ENCODE measurements around the gene CSNK2A3.

Gene CSNK2A3

GRCh38 chr11:11373934-11374333 is 20.9 kb upstream of the CSNK2A3 start:
- no peak overlapping the region for H3K14ac ChIP-seq (ENCODE audit: low read length)
- H2BK15ac ChIP-seq (ENCODE audit: low read length), result no peak overlapping the region
- no peaks in the 10 kb centered on the region for H3K9me3 ChIP-seq (replicated peaks in 1 of 2; ENCODE audit: control insufficient read depth in 2 of 2, insufficient read depth in 1 of 2, low read depth in 1 of 2, low read length in 2 of 2)
- H3K23ac ChIP-seq (ENCODE audit: low read depth, low read length, poor library complexity), result no peak overlapping the region
- H2BK12ac ChIP-seq (ENCODE audit: low read length), result no peak overlapping the region
- H3K4me3 ChIP-seq (ENCODE audit: low read length in 2 of 2), result no peak overlapping the region
- no peak for DNase-seq (ENCODE audit: low spot score)
- H3K9ac ChIP-seq (ENCODE audit: low read depth, low read length, poor library complexity), result no peak overlapping the region
- no peak overlapping the region for H2BK120ac ChIP-seq (ENCODE audit: low read depth, low read length)
- WGBS, 2 donors (ENCODE audit: extremely low coverage in 2 of 2, insufficient read length in 2 of 2, insufficient replicate concordance in 1 of 2), result no CpG with 5 or more reads among the region's 5 CpGs
- no peak overlapping the region for H3K4ac ChIP-seq (ENCODE audit: low read length)
- H2AFZ ChIP-seq (ENCODE audit: low read length), result no peak overlapping the region
- H3K79me1 ChIP-seq (ENCODE audit: low read depth, low read length), result no peaks in the 10 kb centered on the region
- no peak overlapping the region for H3K27ac ChIP-seq (replicated peaks; ENCODE audit: low read length)
- H3K27me3 ChIP-seq (ENCODE audit: control insufficient read depth in 3 of 3, insufficient read depth in 3 of 3, low read depth in 1 of 3, low read length in 3 of 3), result no peaks in the 10 kb centered on the region
- H2BK5ac ChIP-seq (ENCODE audit: low read length), result no peak overlapping the region
- H3K36me3 ChIP-seq (replicated peaks in 1 of 2; ENCODE audit: control insufficient read depth in 2 of 2, insufficient read depth in 2 of 2, low read length in 2 of 2), result no peaks in the 10 kb centered on the region
- H4K91ac ChIP-seq (ENCODE audit: low read depth, low read length, poor library complexity), result no peak overlapping the region
- H3K4me1 ChIP-seq (ENCODE audit: control insufficient read depth in 2 of 2, insufficient read depth in 1 of 2, low read depth in 1 of 2, low read length in 2 of 2), result peaks cover 0 to 13% of the 10 kb centered on the region in 2 donors
- H4K8ac ChIP-seq (ENCODE audit: low read depth, low read length), result no peak overlapping the region
- no peak overlapping the region for H3K18ac ChIP-seq (ENCODE audit: low read length)
- no peak overlapping the region for H3K4me2 ChIP-seq (ENCODE audit: insufficient read depth, low read length, poor library complexity, severe bottlenecking)
- H2AK5ac ChIP-seq (ENCODE audit: low read depth, low read length), result no peak overlapping the region

GRCh38 chr11:11372461-11372860 is 19.4 kb upstream of the CSNK2A3 start:
- H3K4me1 ChIP-seq (ENCODE audit: control insufficient read depth in 2 of 2, insufficient read depth in 1 of 2, low read depth in 1 of 2, low read length in 2 of 2), result peaks cover 0 to 13% of the 10 kb centered on the region in 2 donors
- no peak overlapping the region for H4K8ac ChIP-seq (ENCODE audit: low read depth, low read length)
- no peaks in the 10 kb centered on the region for H3K79me1 ChIP-seq (ENCODE audit: low read depth, low read length)
- H3K9ac ChIP-seq (ENCODE audit: low read depth, low read length, poor library complexity), result no peak overlapping the region
- H3K36me3 ChIP-seq (replicated peaks in 1 of 2; ENCODE audit: control insufficient read depth in 2 of 2, insufficient read depth in 2 of 2, low read length in 2 of 2), result no peaks in the 10 kb centered on the region
- no peaks in the 10 kb centered on the region for H3K27me3 ChIP-seq (ENCODE audit: control insufficient read depth in 3 of 3, insufficient read depth in 3 of 3, low read depth in 1 of 3, low read length in 3 of 3)
- no peak overlapping the region for H2BK120ac ChIP-seq (ENCODE audit: low read depth, low read length)
- no CpG with 5 or more reads among the region's 8 CpGs for WGBS, 2 donors (ENCODE audit: extremely low coverage in 2 of 2, insufficient read length in 2 of 2, insufficient replicate concordance in 1 of 2)
- no peak overlapping the region for H2BK5ac ChIP-seq (ENCODE audit: low read length)
- no peak for DNase-seq (ENCODE audit: low spot score)
- H2BK15ac ChIP-seq (ENCODE audit: low read length), result no peak overlapping the region
- H2AFZ ChIP-seq (ENCODE audit: low read length), result no peak overlapping the region
- H3K23ac ChIP-seq (ENCODE audit: low read depth, low read length, poor library complexity), result no peak overlapping the region
- H3K18ac ChIP-seq (ENCODE audit: low read length), result no peak overlapping the region
- no peak overlapping the region for H3K27ac ChIP-seq (replicated peaks; ENCODE audit: low read length)
- no peak overlapping the region for H3K4me2 ChIP-seq (ENCODE audit: insufficient read depth, low read length, poor library complexity, severe bottlenecking)
- no peak overlapping the region for H2BK12ac ChIP-seq (ENCODE audit: low read length)
- no peak overlapping the region for H3K4me3 ChIP-seq (ENCODE audit: low read length in 2 of 2)
- H4K91ac ChIP-seq (ENCODE audit: low read depth, low read length, poor library complexity), result no peak overlapping the region
- no peak overlapping the region for H3K14ac ChIP-seq (ENCODE audit: low read length)
- no peak overlapping the region for H3K4ac ChIP-seq (ENCODE audit: low read length)
- no peak overlapping the region for H2AK5ac ChIP-seq (ENCODE audit: low read depth, low read length)
- no peaks in the 10 kb centered on the region for H3K9me3 ChIP-seq (replicated peaks in 1 of 2; ENCODE audit: control insufficient read depth in 2 of 2, insufficient read depth in 1 of 2, low read depth in 1 of 2, low read length in 2 of 2)

GRCh38 chr11:11370962-11371303 is 17.9 kb upstream of the CSNK2A3 start:
- no peak for DNase-seq (ENCODE audit: low spot score)
- Histone ChIP-seq H3K4me3 (ENCODE audit: low read length in 2 of 2) (peak overlapping the region in 1 of 2 donors; percentile 32), H3K23ac (ENCODE audit: low read depth, low read length, poor library complexity) (no peak overlapping the region), H3K36me3 (replicated peaks in 1 of 2; ENCODE audit: control insufficient read depth in 2 of 2, insufficient read depth in 2 of 2, low read length in 2 of 2) (no peaks in the 10 kb centered on the region), H3K27ac (replicated peaks; ENCODE audit: low read length) (no peak overlapping the region), H3K4ac (ENCODE audit: low read length) (no peak overlapping the region), H3K4me2 (ENCODE audit: insufficient read depth, low read length, poor library complexity, severe bottlenecking) (no peak overlapping the region), H3K9me3 (replicated peaks in 1 of 2; ENCODE audit: control insufficient read depth in 2 of 2, insufficient read depth in 1 of 2, low read depth in 1 of 2, low read length in 2 of 2) (no peaks in the 10 kb centered on the region), H2BK120ac (ENCODE audit: low read depth, low read length) (no peak overlapping the region), H2AFZ (ENCODE audit: low read length) (no peak overlapping the region), H3K79me1 (ENCODE audit: low read depth, low read length) (no peaks in the 10 kb centered on the region), H2BK12ac (ENCODE audit: low read length) (no peak overlapping the region), H3K18ac (ENCODE audit: low read length) (peak overlapping the region; percentile 44), H3K14ac (ENCODE audit: low read length) (no peak overlapping the region), H4K91ac (ENCODE audit: low read depth, low read length, poor library complexity) (no peak overlapping the region), H2BK15ac (ENCODE audit: low read length) (no peak overlapping the region), H4K8ac (ENCODE audit: low read depth, low read length) (no peak overlapping the region), H3K4me1 (ENCODE audit: control insufficient read depth in 2 of 2, insufficient read depth in 1 of 2, low read depth in 1 of 2, low read length in 2 of 2) (peaks cover 0 to 13% of the 10 kb centered on the region in 2 donors), H3K9ac (ENCODE audit: low read depth, low read length, poor library complexity) (no peak overlapping the region), H3K27me3 (ENCODE audit: control insufficient read depth in 3 of 3, insufficient read depth in 3 of 3, low read depth in 1 of 3, low read length in 3 of 3) (no peaks in the 10 kb centered on the region), H2BK5ac (ENCODE audit: low read length) (no peak overlapping the region), H2AK5ac (ENCODE audit: low read depth, low read length) (no peak overlapping the region)
- WGBS, 2 donors (ENCODE audit: extremely low coverage in 2 of 2, insufficient read length in 2 of 2, insufficient replicate concordance in 1 of 2), result no CpG with 5 or more reads among the region's 6 CpGs

GRCh38 chr11:11370255-11370961 is 17.4 kb upstream of the CSNK2A3 start:
- DNase-seq (ENCODE audit: low spot score), result no peak
- WGBS, 2 donors (ENCODE audit: extremely low coverage in 2 of 2, insufficient read length in 2 of 2, insufficient replicate concordance in 1 of 2), result no CpG with 5 or more reads among the region's 8 CpGs
- H3K9me3 ChIP-seq (replicated peaks in 1 of 2; ENCODE audit: control insufficient read depth in 2 of 2, insufficient read depth in 1 of 2, low read depth in 1 of 2, low read length in 2 of 2), result no peaks in the 10 kb centered on the region
- no peak overlapping the region for H4K91ac ChIP-seq (ENCODE audit: low read depth, low read length, poor library complexity)
- no peak overlapping the region for H3K4ac ChIP-seq (ENCODE audit: low read length)
- no peak overlapping the region for H2BK5ac ChIP-seq (ENCODE audit: low read length)
- no peak overlapping the region for H3K4me3 ChIP-seq (ENCODE audit: low read length in 2 of 2)
- H3K9ac ChIP-seq (ENCODE audit: low read depth, low read length, poor library complexity), result no peak overlapping the region
- H4K8ac ChIP-seq (ENCODE audit: low read depth, low read length), result no peak overlapping the region
- H2AK5ac ChIP-seq (ENCODE audit: low read depth, low read length), result no peak overlapping the region
- no peak overlapping the region for H3K18ac ChIP-seq (ENCODE audit: low read length)
- H3K27ac ChIP-seq (replicated peaks; ENCODE audit: low read length), result no peak overlapping the region
- no peak overlapping the region for H2BK120ac ChIP-seq (ENCODE audit: low read depth, low read length)
- H3K79me1 ChIP-seq (ENCODE audit: low read depth, low read length), result no peaks in the 10 kb centered on the region
- no peak overlapping the region for H2BK12ac ChIP-seq (ENCODE audit: low read length)
- peaks cover 0 to 13% of the 10 kb centered on the region in 2 donors for H3K4me1 ChIP-seq (ENCODE audit: control insufficient read depth in 2 of 2, insufficient read depth in 1 of 2, low read depth in 1 of 2, low read length in 2 of 2)
- H3K36me3 ChIP-seq (replicated peaks in 1 of 2; ENCODE audit: control insufficient read depth in 2 of 2, insufficient read depth in 2 of 2, low read length in 2 of 2), result no peaks in the 10 kb centered on the region
- H3K14ac ChIP-seq (ENCODE audit: low read length), result no peak overlapping the region
- no peak overlapping the region for H3K4me2 ChIP-seq (ENCODE audit: insufficient read depth, low read length, poor library complexity, severe bottlenecking)
- no peak overlapping the region for H2AFZ ChIP-seq (ENCODE audit: low read length)
- no peaks in the 10 kb centered on the region for H3K27me3 ChIP-seq (ENCODE audit: control insufficient read depth in 3 of 3, insufficient read depth in 3 of 3, low read depth in 1 of 3, low read length in 3 of 3)
- H2BK15ac ChIP-seq (ENCODE audit: low read length), result no peak overlapping the region
- no peak overlapping the region for H3K23ac ChIP-seq (ENCODE audit: low read depth, low read length, poor library complexity)

All from neuronal stem cell (in vitro differentiated cells).